HG03457 (cell line): Measurements from ENCODE around the gene MEA1.
A peak's percentile ranks its signal among the peaks of the same experiment; 100 is the strongest.
"Not testable (repeated sequence)": the region's sequence is repeated elsewhere in the genome, so short reads cannot be mapped to it uniquely, and the experiment has no call there.

ENCODE experiments used
- ATAC-seq: cut with Tn5 transposase; IDR thresholded peaks from one replicate; pipeline ENCODE4 v1.9.1; 2021; ENCODE audit warnings: moderate number of reproducible peaks; ENCODE audit not compliant: unreplicated experiment

The MEA1 gene

GRCh38 chr6:43013097-43013842, 476 bp downstream of the MEA1 start:
- ATAC-seq: no peak

GRCh38 chr6:43012364-43012763, 1.4 kb downstream of the MEA1 start:
- ATAC-seq: no peak

- no peak for ATAC-seq
Observed at GRCh38 chr6:43011207-43011606, 2.5 kb downstream of the MEA1 start.

- ATAC-seq: no peak
Observed at GRCh38 chr6:43009124-43009523, 4.6 kb downstream of the MEA1 start.

- ATAC-seq: no peak
Observed at GRCh38 chr6:43007126-43007525, 6.6 kb downstream of the MEA1 start.

- no peak for ATAC-seq
Observed at GRCh38 chr6:43006251-43006650, 7.5 kb downstream of the MEA1 start.

- ATAC-seq: no peak
Observed at GRCh38 chr6:43005844-43006243, 7.9 kb downstream of the MEA1 start.

GRCh38 chr6:43001843-43002242, 11.9 kb downstream of the MEA1 start:
- ATAC-seq: no peak

GRCh38 chr6:42998205-42998604, 15.5 kb downstream of the MEA1 start:
- not testable (repeated sequence) for ATAC-seq

GRCh38 chr6:42996513-42996912, 17.2 kb downstream of the MEA1 start:
- no peak for ATAC-seq

- ATAC-seq: no peak
Observed at GRCh38 chr6:42993445-42993844, 20.3 kb downstream of the MEA1 start.

GRCh38 chr6:42989923-42990322, 23.8 kb downstream of the MEA1 start:
- ATAC-seq: no peak

- no peak for ATAC-seq
Observed at GRCh38 chr6:42988486-42989020, 25.2 kb downstream of the MEA1 start.

GRCh38 chr6:42987533-42988451, 26.0 kb downstream of the MEA1 start:
- no peak for ATAC-seq

- ATAC-seq: no peak
Observed at GRCh38 chr6:42984924-42985475, 28.7 kb downstream of the MEA1 start.

GRCh38 chr6:42984001-42984923, 29.5 kb downstream of the MEA1 start, which contains the start of gene PPP2R5D:
Gene PPP2R5D (plus strand): TSS chr6:42984570. CDS start chr6:42984678, 108 bp downstream.
- ATAC-seq: peak; percentile 85

- ATAC-seq: no peak
Observed at GRCh38 chr6:42981836-42982235, 31.9 kb downstream of the MEA1 start.

- ATAC-seq: no peak
Observed at GRCh38 chr6:42979523-42980177, 34.1 kb downstream of the MEA1 start.

- peak; percentile 72 for ATAC-seq
Observed at GRCh38 chr6:42978839-42979522, 34.8 kb downstream of the MEA1 start, which contains the start of gene PEX6. Gene PEX6 (minus strand): TSS chr6:42979181. CDS start chr6:42979150, 31 bp downstream.
